SU-DHL-6 (cell line): ENCODE data around the gene PLEK2.

Experiments
- H2AFZ ChIP-seq: fragments of 200-600 bp; sonication (generic); 2 replicates; pipeline ENCODE4 v1.6.1; 2014; ENCODE audit warnings: low read depth, mild to moderate bottlenecking, moderate library complexity, mixed read lengths, antibody characterized with exemption, low read length; ENCODE audit not compliant: severe bottlenecking
- H3F3A ChIP-seq: fragments of 200-600 bp; shearing (Covaris generic); 2 replicates; pipeline ENCODE4 v1.6.0; 2016; ENCODE audit warnings: antibody characterized with exemption, mild to moderate bottlenecking; ENCODE audit not compliant: insufficient read depth
- H3K27ac ChIP-seq: fragments of 200-600 bp; sonication (generic); 2 replicates; pipeline ENCODE4 v1.5.1; 2016; ENCODE audit warnings: low read depth, mild to moderate bottlenecking, low read length, moderate library complexity, mixed read lengths
- H3K27me3 ChIP-seq: fragments of 200-600 bp; sonication (generic), shearing (Covaris generic); 2 replicates; pipeline ENCODE4 v1.6.0; 2014; ENCODE audit warnings: mild to moderate bottlenecking, low read length
- H3K36me3 ChIP-seq: fragments of 200-600 bp; sonication (generic); 2 replicates; pipeline ENCODE4 v1.6.1; 2014; ENCODE audit warnings: mild to moderate bottlenecking, low read length, mixed read lengths
- H3K4me2 ChIP-seq: fragments of 300-600, 200-600 bp; shearing (Covaris generic), sonication (generic); 2 replicates; pipeline ENCODE4 v1.6.0; 2014; ENCODE audit warnings: low read length, low read depth, mild to moderate bottlenecking; ENCODE audit not compliant: poor library complexity, severe bottlenecking
- H3K4me3 ChIP-seq: fragments of 200-600 bp; sonication (generic); 2 replicates; pipeline ENCODE4 v1.5.1; 2014; ENCODE audit warnings: antibody characterized with exemption, low read length, mild to moderate bottlenecking, mixed read lengths; ENCODE audit not compliant: insufficient read depth, poor library complexity, severe bottlenecking
- H3K79me2 ChIP-seq: fragments of 200-600 bp; sonication (generic); 2 replicates; pipeline ENCODE4 v1.6.1; 2014; ENCODE audit warnings: mild to moderate bottlenecking, low read length, moderate library complexity; ENCODE audit not compliant: insufficient read depth
- H3K9ac ChIP-seq: fragments of 200-600 bp; sonication (generic); 2 replicates; pipeline ENCODE4 v1.7.0; 2014; ENCODE audit warnings: mild to moderate bottlenecking, low read length
- H3K9me2 ChIP-seq: fragments of 200-600 bp; sonication (generic); replicated peaks from 2 replicates; pipeline ENCODE4 v1.6.1; 2014; ENCODE audit warnings: low read length; ENCODE audit not compliant: insufficient read depth
- H3K9me3 ChIP-seq: fragments of 200-600 bp; sonication (generic); 2 replicates; pipeline ENCODE4 v1.6.1; 2014; ENCODE audit warnings: low read length, mixed read lengths; ENCODE audit not compliant: insufficient read depth
- H4K20me1 ChIP-seq: fragments of 200-600 bp; sonication (generic); 2 replicates; pipeline ENCODE4 v1.6.1; 2014; ENCODE audit warnings: low read depth, mild to moderate bottlenecking, antibody characterized with exemption, low read length, moderate library complexity, mixed read lengths
- EZH2phosphoT487 ChIP-seq: fragments of 200-600 bp; sonication (generic), shearing (Covaris generic); conservative IDR thresholded peaks from 2 replicates; pipeline ENCODE4 v1.6.1; 2018; ENCODE audit warnings: mild to moderate bottlenecking, antibody characterized with exemption, low read length, moderate library complexity, mixed read lengths
- TF ChIP-seq, protein P1 (sequence below): fragments of 200-600 bp; sonication (generic); IDR thresholded peaks from one replicate; pipeline ENCODE4 v1.5.1; 2017; ENCODE audit warnings: antibody characterized with exemption, mild to moderate bottlenecking, low read length, moderate library complexity; ENCODE audit not compliant: insufficient read depth, poor library complexity, severe bottlenecking

PLEK2 gene

GRCh38 chr14:67436006-67436866 is 24.3 kb upstream of the PLEK2 start:
- Histone ChIP-seq H3K36me3 (no peaks in the 10 kb centered on the region), H3K27me3 (no peaks in the 10 kb centered on the region), H3K4me2 (no peak overlapping the region), H3F3A (no peaks in the 10 kb centered on the region), H3K27ac (no peak overlapping the region), H3K79me2 (no peaks in the 10 kb centered on the region), H3K9me2 (no peaks in the 10 kb centered on the region), H2AFZ (no peak overlapping the region), H3K9me3 (no peaks in the 10 kb centered on the region), H3K9ac (no peak overlapping the region), H3K4me3 (no peak overlapping the region), H4K20me1 (no peaks in the 10 kb centered on the region)
- TF ChIP-seq EZH2phosphoT487: no peak
- TF ChIP-seq, protein P1, sequence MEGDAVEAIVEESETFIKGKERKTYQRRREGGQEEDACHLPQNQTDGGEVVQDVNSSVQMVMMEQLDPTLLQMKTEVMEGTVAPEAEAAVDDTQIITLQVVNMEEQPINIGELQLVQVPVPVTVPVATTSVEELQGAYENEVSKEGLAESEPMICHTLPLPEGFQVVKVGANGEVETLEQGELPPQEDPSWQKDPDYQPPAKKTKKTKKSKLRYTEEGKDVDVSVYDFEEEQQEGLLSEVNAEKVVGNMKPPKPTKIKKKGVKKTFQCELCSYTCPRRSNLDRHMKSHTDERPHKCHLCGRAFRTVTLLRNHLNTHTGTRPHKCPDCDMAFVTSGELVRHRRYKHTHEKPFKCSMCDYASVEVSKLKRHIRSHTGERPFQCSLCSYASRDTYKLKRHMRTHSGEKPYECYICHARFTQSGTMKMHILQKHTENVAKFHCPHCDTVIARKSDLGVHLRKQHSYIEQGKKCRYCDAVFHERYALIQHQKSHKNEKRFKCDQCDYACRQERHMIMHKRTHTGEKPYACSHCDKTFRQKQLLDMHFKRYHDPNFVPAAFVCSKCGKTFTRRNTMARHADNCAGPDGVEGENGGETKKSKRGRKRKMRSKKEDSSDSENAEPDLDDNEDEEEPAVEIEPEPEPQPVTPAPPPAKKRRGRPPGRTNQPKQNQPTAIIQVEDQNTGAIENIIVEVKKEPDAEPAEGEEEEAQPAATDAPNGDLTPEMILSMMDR: no peak

DNA sequence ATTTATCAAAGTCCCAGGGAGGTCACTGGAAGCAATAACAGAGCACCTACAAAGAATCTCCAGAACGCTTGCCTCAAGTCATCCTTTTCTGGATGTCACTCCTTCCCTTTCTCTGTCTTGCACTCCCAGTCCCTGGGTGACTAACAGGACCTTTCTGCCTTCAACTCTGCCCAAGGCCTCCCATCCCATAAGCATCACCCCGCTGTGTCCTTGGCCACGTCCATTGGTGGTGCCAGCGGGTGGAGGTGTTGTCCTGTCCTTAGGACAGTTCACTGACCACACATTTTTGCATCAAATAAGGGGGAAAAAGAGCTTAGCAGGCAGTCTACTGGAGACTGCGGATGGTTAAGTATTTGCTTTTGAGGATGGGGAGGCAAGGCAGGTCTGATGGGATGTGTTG is 23.6 kb upstream of the PLEK2 start:
- H3F3A ChIP-seq: no peaks in the 10 kb centered on the region
- H2AFZ ChIP-seq: no peak overlapping the region
- H3K4me2 ChIP-seq: no peak overlapping the region
- TF ChIP-seq, protein P1: no peak
- no peak for TF ChIP-seq EZH2phosphoT487
- H3K4me3 ChIP-seq: no peak overlapping the region
- H3K27ac ChIP-seq: no peak overlapping the region
- H3K9me2 ChIP-seq: no peaks in the 10 kb centered on the region
- H3K36me3 ChIP-seq: no peaks in the 10 kb centered on the region
- no peaks in the 10 kb centered on the region for H4K20me1 ChIP-seq
- H3K9ac ChIP-seq: no peak overlapping the region
- no peaks in the 10 kb centered on the region for H3K79me2 ChIP-seq
- H3K9me3 ChIP-seq: no peaks in the 10 kb centered on the region
- no peaks in the 10 kb centered on the region for H3K27me3 ChIP-seq

DNA sequence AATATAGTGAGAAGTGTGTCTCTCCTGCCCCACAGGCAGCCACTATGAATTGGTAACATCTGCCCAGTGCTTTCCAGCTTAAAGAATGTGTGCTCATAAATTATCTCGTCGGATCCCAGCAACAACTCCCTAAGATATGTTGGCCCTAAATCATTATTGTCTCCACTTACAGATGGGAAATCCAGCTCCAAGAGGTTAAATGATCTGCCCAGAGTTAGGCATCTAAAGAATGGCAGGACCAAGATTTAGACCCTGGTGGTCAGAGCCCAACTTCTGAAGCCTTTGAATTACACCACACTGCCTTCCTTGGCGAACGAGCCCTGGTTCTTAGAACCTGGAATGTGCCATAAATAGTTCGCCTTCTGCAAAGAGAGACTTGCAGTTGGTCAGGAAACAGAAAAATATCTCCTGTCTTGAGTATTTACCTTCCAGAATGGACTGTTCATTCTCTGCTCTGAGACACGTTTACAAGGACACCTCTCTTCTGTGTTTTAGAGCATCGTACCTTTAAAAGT is 20.1 kb upstream of the PLEK2 start:
- no peaks in the 10 kb centered on the region for H3F3A ChIP-seq
- H3K9me3 ChIP-seq: no peaks in the 10 kb centered on the region
- H2AFZ ChIP-seq: no peak overlapping the region
- no peaks in the 10 kb centered on the region for H4K20me1 ChIP-seq
- no peaks in the 10 kb centered on the region for H3K27me3 ChIP-seq
- TF ChIP-seq, protein P1: no peak
- TF ChIP-seq EZH2phosphoT487: no peak
- no peak overlapping the region for H3K9ac ChIP-seq
- no peaks in the 10 kb centered on the region for H3K9me2 ChIP-seq
- H3K4me2 ChIP-seq: no peak overlapping the region
- H3K4me3 ChIP-seq: no peak overlapping the region
- no peaks in the 10 kb centered on the region for H3K79me2 ChIP-seq
- no peaks in the 10 kb centered on the region for H3K36me3 ChIP-seq
- no peak overlapping the region for H3K27ac ChIP-seq
